Skin of body (tissue), 2 donors: ENCODE results near the gene SRGAP1. TPM values are rescaled to one million over a fixed set of nuclear protein-coding genes. Genes with fewer than 3 reads are reported as not detected.
"Not testable (repeated sequence)": the region's sequence is repeated elsewhere in the genome, so short reads cannot be mapped to it uniquely, and the experiment has no call there.

Experiments used
- DNase-seq: peaks from one replicate; lab custom pipeline; 2025; lab: John Stamatoyannopoulos, UW
- total RNA-seq: library from RNA; depleted of rRNA; stranded (reverse); fragments of >200 nt; gene quantifications from one replicate; pipeline ENCODE4 v1.2.3, GENCODE V29; 2014

SRGAP1 gene
- total RNA-seq, 1 donor from 2014 or later = 15.9 TPM

DNA sequence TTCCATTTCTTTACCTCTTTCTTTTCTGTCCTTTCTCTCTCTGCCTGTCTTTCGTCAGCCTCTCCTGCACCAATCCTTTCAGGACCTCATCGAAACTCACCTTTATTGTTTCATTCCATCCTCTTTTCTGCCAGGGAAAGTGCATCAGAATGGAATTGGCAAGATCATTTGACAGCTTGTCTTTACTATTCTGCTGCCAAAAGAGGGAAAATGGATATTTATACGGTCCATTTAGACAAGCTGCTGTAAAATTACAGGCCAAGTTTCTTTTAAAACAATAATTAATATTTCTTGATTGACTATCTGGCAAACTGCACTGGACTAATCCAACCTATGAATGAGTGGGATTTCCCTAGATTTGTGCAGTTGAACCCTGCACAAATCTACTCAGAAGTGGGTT, 7.6 kb upstream of the SRGAP1 start:
- no peak for DNase-seq

DNA sequence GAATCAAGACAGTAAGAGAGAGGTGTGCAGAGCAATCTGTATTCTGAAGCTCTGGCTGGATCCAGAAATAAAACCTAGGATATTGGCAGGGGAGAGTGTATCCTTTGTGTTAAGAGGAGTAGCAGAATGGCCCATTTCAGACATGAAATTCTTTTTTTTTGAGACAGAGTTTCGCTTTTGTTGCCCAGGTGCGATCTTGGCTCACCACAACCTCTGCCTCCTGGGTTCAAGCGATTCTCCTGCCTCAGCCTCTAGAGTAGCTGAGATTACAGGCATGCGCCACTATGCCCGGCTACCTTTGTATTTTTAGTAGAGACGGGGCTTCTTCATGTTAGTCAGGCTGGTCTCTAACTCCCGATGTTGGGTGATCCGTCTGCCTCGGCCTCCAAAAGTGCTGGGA, 6.1 kb upstream of the SRGAP1 start:
- no peak for DNase-seq

DNA sequence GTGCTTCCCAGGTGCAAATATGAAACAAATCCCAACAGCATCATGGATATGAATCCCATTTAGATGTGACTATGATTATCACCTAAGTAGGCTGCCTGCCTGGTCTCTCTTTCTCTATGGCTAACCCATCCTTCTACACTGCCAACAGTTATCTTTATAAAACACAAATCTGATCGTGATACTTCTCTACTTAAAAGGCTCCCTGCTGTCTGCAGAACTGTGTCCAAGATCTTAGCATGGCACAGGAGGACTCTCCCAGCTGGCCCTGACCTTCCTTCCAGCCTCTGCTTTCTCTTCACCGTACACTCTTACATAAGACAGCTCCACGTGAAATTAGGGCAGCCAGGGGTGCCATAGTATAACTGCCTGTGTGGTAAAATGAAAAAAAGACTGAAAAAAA, 3.5 kb upstream of the SRGAP1 start:
- no peak for DNase-seq

- no peak for DNase-seq
Measured at GRCh38 chr12:63841571-63841970, 2.9 kb upstream of the SRGAP1 start.

DNA sequence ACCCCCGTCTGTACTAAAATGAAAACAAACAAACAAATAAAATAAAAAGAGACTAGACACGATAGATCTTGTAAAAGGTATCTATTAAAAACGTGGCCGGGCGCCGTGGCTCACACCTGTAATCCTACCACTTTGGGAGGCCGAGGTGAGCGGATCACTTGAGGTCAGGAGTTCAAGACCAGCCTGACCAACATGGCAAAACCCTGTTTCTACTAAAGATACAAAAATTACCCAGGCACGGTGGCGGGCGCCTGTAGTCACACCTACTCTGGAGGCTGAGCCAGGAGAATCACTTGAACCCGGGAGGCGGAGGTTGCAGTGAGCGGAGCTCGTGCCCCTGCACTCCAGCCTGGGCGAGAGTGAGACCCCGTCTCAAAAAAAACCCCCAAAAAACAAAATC, 1.8 kb upstream of the SRGAP1 start:
- DNase-seq = not testable (repeated sequence)

- no peak for DNase-seq
Measured at GRCh38 chr12:63843254-63843720, 1.2 kb upstream of the SRGAP1 start.

- DNase-seq = peak; percentile 89
Measured at GRCh38 chr12:63843721-63844390, 644 bp upstream of the SRGAP1 start.

DNA sequence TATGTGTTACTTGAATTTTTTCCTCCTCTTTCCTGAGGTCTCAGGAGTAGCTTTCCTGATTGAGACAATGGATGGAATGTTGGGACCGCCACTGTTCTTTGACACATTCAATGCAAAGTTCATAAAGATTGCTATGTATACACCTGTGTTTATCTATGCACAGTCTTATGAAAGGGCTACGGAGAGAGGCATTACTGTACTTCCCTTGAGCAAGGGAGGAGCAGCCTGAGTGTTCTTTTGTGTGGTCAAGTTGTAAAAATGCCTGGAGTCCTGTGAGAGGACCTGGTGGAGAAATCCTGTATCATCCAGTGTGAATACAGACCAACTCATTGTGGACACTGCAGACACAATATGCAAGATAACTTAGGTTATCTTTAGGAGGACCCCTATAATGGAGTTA, 1.2 kb downstream of the SRGAP1 start:
- no peak for DNase-seq

- no peak for DNase-seq
Measured at GRCh38 chr12:63846238-63846967, 1.9 kb downstream of the SRGAP1 start.

GRCh38 chr12:63848450-63848849, 4.0 kb downstream of the SRGAP1 start:
- no peak for DNase-seq

DNA sequence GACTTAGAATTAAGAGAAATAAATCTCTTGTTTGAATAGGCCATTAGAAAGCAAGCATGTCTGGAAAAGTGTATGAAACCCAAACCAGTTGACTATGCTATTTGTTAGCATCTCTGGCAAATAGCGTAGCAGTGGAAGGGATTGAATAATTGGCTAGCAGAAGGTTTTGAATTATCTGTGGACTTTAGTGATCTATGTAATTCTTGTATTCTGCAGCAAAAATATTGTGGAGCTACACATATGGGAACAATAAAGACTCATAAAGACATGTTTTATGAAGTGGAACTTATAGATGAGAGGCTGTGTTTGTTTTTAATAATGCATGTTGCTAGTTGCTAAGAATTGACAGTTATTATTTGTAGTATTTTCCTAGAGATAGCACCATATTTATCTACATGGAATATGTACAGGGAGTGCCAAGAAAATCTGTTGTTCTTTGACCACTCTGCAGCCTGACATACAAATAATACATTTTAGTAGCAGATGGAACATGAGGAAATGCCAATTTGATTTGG, 4.7 kb downstream of the SRGAP1 start:
- DNase-seq = peak; percentile 84

- DNase-seq = no peak
Measured at GRCh38 chr12:63849641-63850040, 5.1 kb downstream of the SRGAP1 start.

DNA sequence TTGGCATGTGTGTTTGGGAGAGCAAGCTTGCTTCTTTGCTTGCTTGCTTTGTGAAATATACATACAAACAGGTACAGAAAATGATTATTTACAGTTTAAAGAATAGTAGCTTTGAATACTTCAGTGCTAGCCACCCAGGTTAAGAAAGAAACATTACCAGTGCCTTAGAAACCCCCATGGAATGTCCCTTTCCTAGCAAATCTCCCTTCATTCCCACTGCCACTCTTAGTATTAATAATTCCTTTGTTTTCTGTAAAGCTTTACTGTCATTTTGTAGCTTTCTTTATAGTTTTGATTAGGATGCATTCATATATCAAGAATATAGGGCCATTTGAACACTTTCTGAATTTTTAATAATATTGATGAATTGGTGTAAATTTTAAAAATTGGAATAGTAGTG, 9.5 kb downstream of the SRGAP1 start:
- no peak for DNase-seq

- no peak for DNase-seq
Measured at GRCh38 chr12:63855299-63855698, 10.8 kb downstream of the SRGAP1 start.

GRCh38 chr12:63857771-63858670, 13.5 kb downstream of the SRGAP1 start:
- DNase-seq = no peak

DNA sequence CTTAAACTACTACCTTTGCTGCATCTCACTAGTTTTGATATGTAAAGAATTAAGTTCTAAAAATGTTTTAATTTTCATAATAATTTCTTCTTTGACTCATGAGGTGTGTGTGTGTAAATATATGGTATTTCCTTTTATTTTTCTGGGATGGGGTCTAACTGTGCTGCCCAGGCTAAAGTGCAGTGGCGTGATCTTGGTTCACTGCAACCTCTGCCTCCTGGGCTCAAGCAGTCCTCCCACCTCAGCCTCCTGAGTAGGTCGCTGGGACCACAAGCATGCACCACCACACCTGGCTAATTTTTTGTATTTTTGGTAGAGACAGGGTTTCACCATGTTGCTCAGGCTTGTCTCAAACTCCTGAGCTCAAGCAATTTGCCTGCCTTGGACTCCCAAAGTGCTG, 15.4 kb downstream of the SRGAP1 start:
- DNase-seq = not testable (repeated sequence)

DNA sequence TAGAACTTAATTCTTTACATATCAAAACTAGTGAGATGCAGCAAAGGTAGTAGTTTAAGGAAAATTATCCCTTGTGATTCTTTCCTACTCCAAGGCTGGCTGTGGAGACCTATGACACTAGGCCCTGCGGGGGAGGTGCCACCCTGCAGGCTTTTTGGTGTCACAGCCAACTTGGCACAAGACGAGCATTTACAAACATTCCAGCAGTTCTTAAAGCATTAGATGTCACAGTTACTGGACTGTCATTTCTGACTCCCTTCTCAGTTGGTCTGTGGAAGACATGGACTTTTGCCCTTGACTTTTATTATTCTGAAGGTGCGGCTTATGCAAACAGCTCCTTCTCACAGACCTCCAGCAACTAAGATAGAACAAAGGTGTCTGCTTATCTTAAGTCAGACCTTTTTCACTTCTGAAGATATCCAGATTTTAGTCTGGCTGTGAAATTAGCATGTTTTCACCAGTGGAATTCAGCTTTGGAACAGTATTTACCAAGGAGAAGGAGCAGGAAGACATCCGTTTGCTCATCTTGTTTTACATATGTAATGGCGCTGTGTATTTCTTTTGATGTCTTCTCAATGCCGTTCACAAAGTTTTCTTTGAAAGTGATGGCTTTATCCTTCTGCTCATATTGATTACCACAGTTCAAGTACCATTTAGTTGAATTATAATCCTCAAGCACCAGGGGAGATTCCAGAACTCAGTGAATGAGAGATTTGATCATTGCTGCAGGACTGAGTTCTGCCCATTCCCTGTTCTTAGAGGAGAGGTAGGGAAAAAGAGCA, 17.9 kb downstream of the SRGAP1 start:
- no peak for DNase-seq

- no peak for DNase-seq
Measured at GRCh38 chr12:63862969-63863230, 18.4 kb downstream of the SRGAP1 start.

- DNase-seq = no peak
Measured at GRCh38 chr12:63863658-63864453, 19.4 kb downstream of the SRGAP1 start.

DNA sequence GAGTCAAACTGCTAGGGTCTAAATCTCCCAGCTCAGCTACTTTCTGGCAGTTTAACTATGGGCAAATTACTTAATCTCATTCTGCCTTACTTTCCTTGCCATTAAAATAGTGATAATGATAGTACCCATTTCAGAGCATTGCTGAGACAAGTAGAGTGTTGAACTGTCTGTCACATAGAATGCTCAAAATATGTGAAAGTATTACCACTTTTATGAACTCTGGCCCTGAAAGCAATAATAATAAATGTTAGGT, 19.9 kb downstream of the SRGAP1 start:
- DNase-seq = no peak

- DNase-seq = no peak
Measured at GRCh38 chr12:63865448-63865847, 20.9 kb downstream of the SRGAP1 start.
